IPS DF 6.9 (cell line): ENCODE measurements around the gene DIPK1C.
A peak's percentile ranks its signal among the peaks of the same experiment; 100 is the strongest.
"Not testable (repeated sequence)": the region's sequence is repeated elsewhere in the genome, so short reads cannot be mapped to it uniquely, and the experiment has no call there.

Experiments used
- DNase-seq: peaks from one replicate; pipeline ENCODE4 v3.0.0-alpha.2; 2013; ENCODE audit warnings: low read depth, low spot score
- H3K27ac ChIP-seq: one replicate; pipeline ENCODE4 v1.5.1; 2013; ENCODE audit warnings: low read length, control low read depth
- H3K27me3 ChIP-seq: 2 replicates; pipeline ENCODE4 v1.6.1; 2013; ENCODE audit warnings: mild to moderate bottlenecking, low read length; ENCODE audit not compliant: control insufficient read depth, insufficient read depth
- H3K36me3 ChIP-seq: 2 replicates; pipeline ENCODE4 v1.6.1; 2013; ENCODE audit warnings: low read length; ENCODE audit not compliant: control insufficient read depth, insufficient read depth
- H3K4me1 ChIP-seq: 2 replicates; pipeline ENCODE4 v1.6.1; 2013; ENCODE audit warnings: low read length; ENCODE audit not compliant: control insufficient read depth, insufficient read depth
- H3K4me3 ChIP-seq: 2 replicates; pipeline ENCODE4 v1.5.1; 2013; ENCODE audit warnings: mild to moderate bottlenecking, low read length
- H3K9me3 ChIP-seq: 2 replicates; pipeline ENCODE4 v1.6.1; 2013; ENCODE audit warnings: low read length, inconsistent platforms; ENCODE audit not compliant: control insufficient read depth, insufficient read depth
- WGBS: extraction: QIAGEN DNeasy Blood & Tissue Kit; methylation state at CpG from one replicate; pipeline ENCODE4 v1.1.7; 2013; ENCODE audit warnings: mixed read lengths, missing lambda C conversion rate; ENCODE audit not compliant: insufficient read length, insufficient coverage; 5-methylcytosine and 5-hydroxymethylcytosine counted together

Gene DIPK1C

DNA sequence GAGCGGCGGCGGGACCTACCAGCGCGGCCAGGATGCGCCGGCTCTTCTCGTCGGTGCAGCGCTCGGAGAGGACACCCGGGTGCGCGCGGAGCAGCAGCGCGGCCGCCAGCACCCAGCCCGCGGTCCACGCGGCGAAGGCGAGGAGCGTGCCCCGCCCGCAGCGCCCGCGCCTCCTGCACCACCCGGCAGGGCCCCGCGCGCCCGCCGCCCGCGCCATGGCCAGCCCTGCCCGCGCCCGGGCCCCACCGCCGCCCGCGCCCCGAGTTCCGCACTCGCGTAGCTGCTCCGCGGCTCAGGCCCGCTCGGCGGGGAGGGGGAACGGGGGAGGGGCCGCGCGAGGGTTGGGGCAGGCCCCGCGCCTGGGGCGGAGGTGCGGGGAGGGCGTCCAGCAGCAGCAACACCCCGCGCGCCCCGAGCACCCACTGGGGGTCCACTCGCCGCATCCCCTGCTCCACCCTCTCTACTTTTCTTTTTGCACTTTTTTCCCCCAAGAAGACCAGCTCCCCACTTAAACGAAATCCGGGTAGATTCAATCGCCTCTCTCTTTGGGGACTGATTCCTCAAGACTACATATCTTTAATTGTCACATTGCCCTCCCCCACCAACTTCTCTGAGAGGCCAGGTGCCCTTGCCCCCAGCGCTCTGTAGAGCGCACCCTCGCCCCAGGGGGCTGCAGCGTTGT lies at the start of gene DIPK1C:
Gene DIPK1C, minus strand, starts transcription at position 266 of the 682 bp plus-strand sequence. Its CDS starts 49 bp downstream, at position 217.
- Histone ChIP-seq H3K36me3 (no peaks in the 10 kb centered on the region; the same call in 1 of the 2 replicates), H3K9me3 (no peaks in the 10 kb centered on the region), H3K4me3 (peak within 1 kb of the TSS; percentile 69), H3K27ac (no peak within 1 kb of the TSS), H3K27me3 (peaks cover 24% of the 10 kb centered on the region), H3K4me1 (0 out of 2 replicates have a peak, but pooled peaks cover 1% of the 10 kb centered on the region)
- no CpG with 5 or more reads among the region's 76 CpGs for WGBS
- DNase-seq, result no peak

DNA sequence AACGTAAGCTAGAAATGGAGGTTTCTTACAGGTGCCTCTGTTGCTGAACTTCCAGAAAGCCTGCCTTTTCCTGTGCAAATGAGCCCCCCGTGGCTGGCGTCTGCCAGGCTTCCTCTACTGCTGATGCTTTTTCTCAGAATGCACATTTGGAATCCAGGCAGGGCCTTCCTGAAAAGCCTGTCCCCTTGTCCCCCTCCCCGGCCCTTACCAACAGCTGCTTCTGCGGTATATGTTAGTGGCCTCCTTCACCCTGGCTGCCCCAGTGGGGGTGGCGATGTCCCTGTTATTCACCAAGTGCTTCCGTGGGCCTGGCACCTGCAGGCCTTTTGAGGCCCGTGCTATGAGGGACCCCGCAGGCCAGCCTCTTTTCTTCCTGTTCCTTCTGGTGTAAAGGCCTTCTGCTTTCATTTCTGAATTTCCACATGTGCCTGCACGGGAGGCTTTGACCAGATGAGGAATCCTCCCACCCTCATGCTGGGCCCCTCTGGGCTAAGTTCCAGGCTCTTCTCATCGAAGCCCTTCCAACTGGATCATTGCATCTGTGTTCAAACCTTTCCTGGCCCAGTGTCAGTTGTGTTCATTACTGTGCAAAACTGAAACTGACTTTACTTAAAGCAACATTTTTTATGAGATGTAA lies 49.5 kb upstream of the DIPK1C start:
- WGBS, result no CpG with 5 or more reads among the region's 11 CpGs
- Histone ChIP-seq H3K27ac (no peak overlapping the region), H3K36me3 (peaks cover 33% of the 10 kb centered on the region), H3K9me3 (no peaks in the 10 kb centered on the region), H3K4me3 (no peak overlapping the region), H3K4me1 (peaks cover 1% of the 10 kb centered on the region; the same call in 1 of the 2 replicates), H3K27me3 (no peaks in the 10 kb centered on the region)
- no peak for DNase-seq

GRCh38 chr18:74505776-74506175 lies 48.7 kb upstream of the DIPK1C start:
- Histone ChIP-seq H3K27me3 (no peaks in the 10 kb centered on the region), H3K36me3 (peaks cover 34% of the 10 kb centered on the region), H3K4me3 (no peak overlapping the region), H3K9me3 (no peaks in the 10 kb centered on the region), H3K27ac (no peak overlapping the region), H3K4me1 (peaks cover 1% of the 10 kb centered on the region; the same call in 1 of the 2 replicates)
- no peak for DNase-seq
- WGBS, result no CpG with 5 or more reads among the region's 16 CpGs

GRCh38 chr18:74503137-74503536 lies 46.0 kb upstream of the DIPK1C start:
- Histone ChIP-seq H3K36me3 (peaks cover 20% of the 10 kb centered on the region; the same call in 1 of the 2 replicates), H3K27me3 (no peaks in the 10 kb centered on the region)
- WGBS, result no CpG with 5 or more reads among the region's 4 CpGs

GRCh38 chr18:74501386-74501785 lies 44.3 kb upstream of the DIPK1C start:
- no peak overlapping the region for H3K4me3 ChIP-seq
- no CpG with 5 or more reads among the region's 4 CpGs for WGBS
- H3K36me3 ChIP-seq, result peaks cover 12% of the 10 kb centered on the region; the same call in 1 of the 2 replicates
- H3K9me3 ChIP-seq, result no peaks in the 10 kb centered on the region
- H3K27ac ChIP-seq, result no peak overlapping the region
- no peak for DNase-seq
- no peaks in the 10 kb centered on the region for H3K27me3 ChIP-seq
- H3K4me1 ChIP-seq, result no peaks in the 10 kb centered on the region; the same call in 1 of the 2 replicates

More at GRCh38 chr18:74503137-74503536, 46.0 kb upstream of the DIPK1C start:
- no peak for DNase-seq
- no peak overlapping the region for H3K27ac ChIP-seq
- peaks cover 1% of the 10 kb centered on the region; the same call in 1 of the 2 replicates for H3K4me1 ChIP-seq
- no peak overlapping the region for H3K4me3 ChIP-seq
- no peaks in the 10 kb centered on the region for H3K9me3 ChIP-seq

- H3K4me3 ChIP-seq, H3K4me1 ChIP-seq, H3K9me3 ChIP-seq, H3K27ac ChIP-seq, DNase-seq, H3K27me3 ChIP-seq: not testable (repeated sequence)
- WGBS, result no CpG with 5 or more reads among the region's 8 CpGs
- peaks cover 11% of the 10 kb centered on the region; the same call in 1 of the 2 replicates for H3K36me3 ChIP-seq
These were observed 43.7 kb upstream of the DIPK1C start for GRCh38 chr18:74500774-74501173.

DNA sequence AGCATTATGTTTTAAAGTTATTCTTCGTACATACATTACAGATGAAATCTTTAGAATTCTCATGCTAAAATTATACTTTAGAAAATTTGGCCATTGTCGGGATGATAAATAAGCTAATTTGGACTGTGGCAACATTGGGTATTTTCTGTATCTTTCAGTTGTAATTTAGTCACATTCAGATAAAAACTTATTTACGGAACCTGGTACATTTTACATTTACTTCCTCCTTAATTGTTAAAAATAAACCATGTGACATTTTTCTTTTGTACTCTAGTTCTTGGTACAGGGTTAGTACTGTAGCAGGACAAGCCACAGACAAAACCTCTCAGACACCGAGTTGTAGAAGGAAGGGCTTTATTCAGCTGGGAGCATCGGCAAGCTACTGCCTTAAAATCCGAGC lies 43.3 kb upstream of the DIPK1C start:
- H3K4me1 ChIP-seq, result no peaks in the 10 kb centered on the region; the same call in 1 of the 2 replicates
- H3K36me3 ChIP-seq, result peaks cover 10% of the 10 kb centered on the region; the same call in 1 of the 2 replicates
- H3K27me3 ChIP-seq, result no peaks in the 10 kb centered on the region
- WGBS, result no CpG with 5 or more reads among the region's 6 CpGs
- H3K4me3 ChIP-seq, result no peak overlapping the region
- H3K9me3 ChIP-seq, result no peaks in the 10 kb centered on the region
- no peak overlapping the region for H3K27ac ChIP-seq
- DNase-seq, result no peak

GRCh38 chr18:74499633-74500032 lies 42.5 kb upstream of the DIPK1C start:
- Histone ChIP-seq H3K36me3 (peaks cover 7% of the 10 kb centered on the region; the same call in 1 of the 2 replicates), H3K27ac (no peak overlapping the region), H3K4me1 (no peaks in the 10 kb centered on the region; the same call in 1 of the 2 replicates), H3K9me3 (no peaks in the 10 kb centered on the region), H3K4me3 (no peak overlapping the region), H3K27me3 (no peaks in the 10 kb centered on the region)
- WGBS, result no CpG with 5 or more reads among the region's 9 CpGs
- DNase-seq, result no peak

DNA sequence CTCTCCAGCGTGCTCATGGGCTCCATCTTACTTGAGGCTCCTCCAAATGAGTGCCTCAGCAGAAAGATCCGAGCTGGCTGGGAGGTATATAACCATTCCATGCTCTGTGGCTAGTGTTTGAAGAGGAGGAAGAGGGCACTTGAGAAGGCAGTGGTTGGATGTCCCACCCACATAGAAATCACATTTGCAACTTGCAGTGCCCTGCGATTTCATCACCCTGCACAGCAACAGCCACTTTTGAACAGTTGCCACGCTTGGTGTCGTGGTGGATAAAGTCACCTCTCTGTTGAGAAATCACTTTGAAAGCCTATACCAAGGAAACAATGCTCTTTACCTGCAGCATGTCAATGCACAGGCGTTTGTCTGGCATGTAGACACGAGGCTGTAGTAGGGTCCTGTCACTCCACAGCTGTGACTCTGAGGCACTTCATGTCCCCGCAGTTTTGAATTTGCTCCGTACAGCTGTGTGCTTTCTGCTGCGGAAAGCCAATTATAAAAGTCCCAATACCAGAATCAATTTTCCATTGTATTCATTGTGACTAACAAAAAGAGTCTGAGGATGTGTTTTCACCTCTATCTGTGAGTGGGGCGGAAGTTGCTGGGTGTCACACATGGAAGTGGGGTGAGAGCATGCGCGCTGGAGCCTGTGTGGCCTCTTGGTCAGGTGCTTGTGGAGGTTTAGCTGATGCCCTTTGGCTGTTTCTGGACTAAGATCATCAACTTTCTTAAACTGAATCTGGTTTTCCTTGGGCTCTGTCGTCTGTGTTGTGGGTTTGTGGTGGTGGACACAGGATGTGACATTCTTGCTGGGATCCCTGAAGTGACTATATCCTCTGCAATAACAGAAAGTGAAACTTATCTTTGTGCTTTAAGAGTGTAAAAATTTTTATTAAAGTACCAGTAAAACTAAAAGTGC lies 41.9 kb upstream of the DIPK1C start:
- no CpG with 5 or more reads among the region's 14 CpGs for WGBS
- Histone ChIP-seq H3K27me3 (no peaks in the 10 kb centered on the region), H3K4me3 (no peak overlapping the region), H3K4me1 (no peaks in the 10 kb centered on the region; the same call in 1 of the 2 replicates), H3K27ac (no peak overlapping the region), H3K36me3 (peaks cover 7% of the 10 kb centered on the region; the same call in 1 of the 2 replicates), H3K9me3 (no peaks in the 10 kb centered on the region)
- no peak for DNase-seq

DNA sequence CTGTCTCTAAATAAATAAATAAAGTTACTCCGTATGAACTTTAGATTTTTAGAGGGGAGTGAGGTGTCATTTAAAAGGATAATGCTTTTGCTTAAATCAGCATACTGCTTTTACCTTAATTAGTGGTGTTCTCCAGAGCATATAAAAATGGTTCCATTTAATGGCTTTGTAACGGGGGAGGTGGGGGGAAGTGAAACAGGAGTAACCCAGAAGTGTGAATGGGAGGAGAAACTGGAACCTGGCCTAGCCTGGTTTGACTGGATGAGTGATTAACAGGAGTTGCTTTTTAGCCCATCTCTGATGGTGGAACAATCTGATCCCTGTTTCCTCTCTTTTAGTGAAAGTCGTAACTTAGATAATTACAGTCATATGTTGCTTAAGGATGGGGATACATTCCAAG lies 40.7 kb upstream of the DIPK1C start:
- no peak overlapping the region for H3K4me3 ChIP-seq

More for the DNA sequence above, 40.7 kb upstream of the DIPK1C start:
- H3K36me3 ChIP-seq, result peaks cover 4% of the 10 kb centered on the region; the same call in 1 of the 2 replicates
- no peaks in the 10 kb centered on the region for H3K27me3 ChIP-seq
- H3K4me1 ChIP-seq, result no peaks in the 10 kb centered on the region; the same call in 1 of the 2 replicates
- DNase-seq, result no peak
- H3K9me3 ChIP-seq, result no peaks in the 10 kb centered on the region
- WGBS, result no CpG with 5 or more reads among the region's 3 CpGs
- no peak overlapping the region for H3K27ac ChIP-seq
